T-helper 1 cell treated with Interleukin-12 subunit alpha and Interleukin-12 subunit beta and Interleukin-4 antibody, amounts not matched to agents 30 μg/mL and 1 μg/mL, for 36 hours (primary cell): Measurements from ENCODE around the gene RAB5IF.
A peak's percentile ranks its signal among the peaks of the same experiment; 100 is the strongest.
"Not testable (repeated sequence)": the region's sequence is repeated elsewhere in the genome, so short reads cannot be mapped to it uniquely, and the experiment has no call there.

ENCODE experiments used
- H3K27ac Mint-ChIP-seq: one replicate; pipeline ENCODE4 v1.8.0; 2021; ENCODE audit warnings: mild to moderate bottlenecking, mixed read lengths
- H3K27me3 Mint-ChIP-seq: one replicate; pipeline ENCODE4 v1.8.0; 2021; ENCODE audit warnings: low read depth, mixed read lengths
- H3K36me3 Mint-ChIP-seq: one replicate; pipeline ENCODE4 v1.8.0; 2021; ENCODE audit warnings: low read depth, mixed read lengths
- H3K4me1 Mint-ChIP-seq: one replicate; pipeline ENCODE4 v1.8.0; 2021; ENCODE audit warnings: low read depth, mixed read lengths
- H3K4me3 Mint-ChIP-seq: one replicate; pipeline ENCODE4 v1.8.0; 2021; ENCODE audit warnings: mild to moderate bottlenecking, moderate library complexity, mixed read lengths
- H3K9me3 Mint-ChIP-seq: one replicate; pipeline ENCODE4 v1.8.0; 2021; ENCODE audit warnings: mixed read lengths

The RAB5IF gene

DNA sequence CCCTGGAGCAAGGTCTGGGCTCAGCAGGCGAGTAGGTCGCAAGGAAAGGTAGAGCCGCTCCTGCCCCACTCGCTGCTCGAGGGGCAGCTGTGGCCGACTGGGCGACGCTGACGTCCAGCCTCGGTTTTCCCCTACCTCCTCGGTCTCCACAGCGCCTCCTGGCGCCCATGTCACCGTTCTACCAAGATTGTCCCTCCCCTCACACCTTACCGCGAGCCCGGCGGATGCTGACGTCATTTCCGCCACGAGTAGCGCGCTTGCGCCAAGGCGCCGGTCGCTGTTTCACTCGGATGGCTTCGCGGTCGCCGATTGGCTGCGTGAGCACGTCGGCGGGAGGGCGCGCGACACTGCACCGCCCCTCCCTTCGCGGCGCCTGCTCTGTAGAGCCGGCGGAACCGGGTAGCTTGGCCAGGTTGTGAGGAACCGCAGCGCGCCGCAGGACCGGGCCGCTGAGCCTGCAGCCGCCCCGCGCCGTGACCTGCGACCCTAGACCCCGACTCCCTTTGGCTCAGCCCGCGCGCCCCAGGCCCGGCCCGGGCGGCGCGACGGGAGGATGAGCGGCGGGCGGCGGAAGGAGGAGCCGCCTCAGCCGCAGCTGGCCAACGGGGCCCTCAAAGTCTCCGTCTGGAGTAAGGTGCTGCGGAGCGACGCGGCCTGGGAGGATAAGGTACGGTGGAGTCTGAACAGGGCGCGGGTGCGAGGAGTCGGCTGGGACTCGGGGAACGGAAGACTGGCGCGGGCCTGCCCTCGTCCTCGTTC lies at the start of gene RAB5IF:
RAB5IF (plus strand) TSS at position 381 of the 759 bp plus-strand sequence; CDS start at position 554, 173 bp downstream.
- Mint-ChIP-seq H3K9me3 (no peaks in the 10 kb centered on the region), H3K27ac (peak within 1 kb of the TSS; percentile 94), H3K36me3 (peaks cover 26% of the 10 kb centered on the region), H3K27me3 (no peaks in the 10 kb centered on the region), H3K4me3 (peak within 1 kb of the TSS; percentile 97), H3K4me1 (peaks cover 23% of the 10 kb centered on the region)

DNA sequence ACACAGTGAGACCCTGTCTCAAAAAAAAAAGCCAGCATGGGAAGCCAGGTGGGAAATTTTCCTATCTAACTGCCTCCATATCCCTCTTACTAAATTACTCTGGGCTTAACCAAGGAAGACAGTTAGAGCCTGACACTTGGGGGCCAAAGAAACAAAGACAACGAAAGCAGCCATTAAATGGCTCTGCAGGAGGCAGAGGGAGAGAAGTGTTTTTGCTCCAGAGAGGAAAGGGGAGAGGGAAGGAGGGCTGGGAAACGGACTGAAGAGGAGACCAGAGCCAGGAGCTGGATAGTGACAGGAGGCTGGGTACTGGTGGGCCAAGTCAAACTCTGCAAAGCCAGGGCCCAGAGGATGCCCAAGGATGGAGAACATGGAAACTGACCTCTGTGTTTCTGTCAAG lies 42.9 kb upstream of the RAB5IF start:
- Mint-ChIP-seq H3K36me3 (peaks cover 3% of the 10 kb centered on the region), H3K27ac (no peak overlapping the region), H3K4me3 (no peak overlapping the region), H3K4me1 (no peaks in the 10 kb centered on the region), H3K9me3 (peaks cover 18% of the 10 kb centered on the region), H3K27me3 (no peaks in the 10 kb centered on the region)

- Mint-ChIP-seq H3K9me3 (peaks cover 18% of the 10 kb centered on the region), H3K4me3 (no peak overlapping the region), H3K27ac (no peak overlapping the region), H3K36me3 (peaks cover 3% of the 10 kb centered on the region), H3K4me1 (no peaks in the 10 kb centered on the region), H3K27me3 (no peaks in the 10 kb centered on the region)
Measured at GRCh38 chr20:36563374-36563773, 42.2 kb upstream of the RAB5IF start.

DNA sequence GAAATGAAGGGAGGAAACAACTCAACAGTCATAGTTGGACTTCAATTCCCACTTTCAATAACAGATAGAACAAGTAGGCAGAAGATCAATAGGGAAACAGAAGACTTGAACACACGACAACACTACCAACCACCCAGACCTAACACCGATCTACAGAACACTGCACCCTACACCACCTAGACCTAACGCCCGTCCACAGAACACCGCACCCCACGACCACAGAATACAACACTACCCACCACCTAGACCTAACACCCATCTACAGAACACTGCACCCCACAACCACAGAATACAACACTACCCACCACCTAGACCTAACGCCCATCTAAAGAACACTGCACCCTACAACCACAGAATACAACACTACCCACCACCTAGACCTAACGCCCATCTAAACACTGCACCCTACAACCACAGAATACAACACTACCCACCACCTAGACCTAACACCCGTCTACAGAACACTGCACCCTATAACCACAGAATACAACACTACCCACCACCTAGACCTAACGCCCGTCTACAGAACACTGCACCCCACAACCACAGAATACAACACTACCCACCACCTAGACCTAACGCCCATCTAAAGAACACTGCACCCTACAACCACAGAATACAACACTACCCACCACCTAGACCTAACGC lies 41.4 kb upstream of the RAB5IF start:
- peaks cover 18% of the 10 kb centered on the region for H3K9me3 Mint-ChIP-seq

GRCh38 chr20:36564726-36565121 lies 40.9 kb upstream of the RAB5IF start:
- not testable (repeated sequence) for H3K27me3 Mint-ChIP-seq, H3K36me3 Mint-ChIP-seq, H3K4me1 Mint-ChIP-seq, H3K27ac Mint-ChIP-seq, H3K4me3 Mint-ChIP-seq
- H3K9me3 Mint-ChIP-seq, result peaks cover 18% of the 10 kb centered on the region

More for the DNA sequence above, 41.4 kb upstream of the RAB5IF start:
- not testable (repeated sequence) for H3K4me3 Mint-ChIP-seq, H3K27me3 Mint-ChIP-seq, H3K4me1 Mint-ChIP-seq, H3K27ac Mint-ChIP-seq, H3K36me3 Mint-ChIP-seq

GRCh38 chr20:36565520-36565919 lies 40.1 kb upstream of the RAB5IF start:
- Mint-ChIP-seq H3K4me1 (no peaks in the 10 kb centered on the region), H3K27me3 (no peaks in the 10 kb centered on the region), H3K36me3 (peaks cover 3% of the 10 kb centered on the region), H3K27ac (no peak overlapping the region), H3K9me3 (peaks cover 18% of the 10 kb centered on the region), H3K4me3 (no peak overlapping the region)

GRCh38 chr20:36569847-36570429 lies 35.6 kb upstream of the RAB5IF start:
- H3K36me3 Mint-ChIP-seq, result peaks cover 4% of the 10 kb centered on the region
- no peak overlapping the region for H3K27ac Mint-ChIP-seq
- no peaks in the 10 kb centered on the region for H3K27me3 Mint-ChIP-seq
- H3K4me1 Mint-ChIP-seq, result peaks cover 16% of the 10 kb centered on the region
- no peak overlapping the region for H3K4me3 Mint-ChIP-seq
- peaks cover 8% of the 10 kb centered on the region for H3K9me3 Mint-ChIP-seq

DNA sequence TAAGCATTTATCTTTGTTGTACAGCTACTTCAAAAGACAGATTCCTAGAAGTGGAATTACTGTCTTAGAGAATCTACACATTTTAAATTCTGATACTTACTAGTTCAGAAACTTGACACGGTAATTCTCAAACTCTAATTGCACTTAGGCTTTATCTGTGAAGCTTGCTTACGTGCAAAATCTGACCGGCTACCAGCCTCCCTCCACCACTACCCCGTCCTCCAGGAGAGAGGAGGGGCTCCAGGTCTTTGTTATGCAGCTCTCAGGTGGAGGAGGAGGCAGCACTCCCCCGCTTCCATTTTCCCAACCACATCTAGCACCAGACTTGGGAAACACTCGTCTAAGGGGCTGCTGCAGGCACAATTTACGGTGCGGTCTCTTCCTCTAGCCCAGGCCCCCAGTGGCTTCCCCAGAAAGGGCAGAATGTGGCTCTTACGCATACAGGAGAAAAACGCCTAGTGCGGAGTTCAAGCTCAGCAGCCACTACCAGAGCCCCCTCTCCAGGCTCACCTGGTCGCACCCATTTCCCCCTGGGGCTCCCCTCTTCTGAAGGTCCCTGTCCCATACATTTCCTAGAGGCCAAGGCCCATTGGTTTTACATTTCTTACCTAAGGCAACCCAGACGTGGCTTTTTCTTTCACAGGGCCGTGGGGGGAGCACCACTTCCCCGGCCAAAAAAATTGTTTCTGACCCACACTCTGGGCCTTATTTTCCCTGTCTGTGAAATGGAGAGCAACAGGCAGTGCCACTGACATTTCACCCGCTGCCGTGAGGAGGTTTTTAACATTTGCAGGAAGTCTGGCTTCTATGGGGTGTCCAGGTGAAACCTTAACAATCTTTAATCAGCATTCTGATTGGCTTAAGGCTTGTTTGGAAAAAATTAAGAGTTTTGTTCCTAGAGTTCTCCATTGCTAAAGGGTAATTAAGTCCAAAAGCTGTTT lies 33.7 kb upstream of the RAB5IF start:
- Mint-ChIP-seq H3K4me1 (peaks cover 33% of the 10 kb centered on the region), H3K9me3 (no peaks in the 10 kb centered on the region), H3K27me3 (no peaks in the 10 kb centered on the region), H3K36me3 (peaks cover 16% of the 10 kb centered on the region), H3K27ac (peak overlapping the region; percentile 98), H3K4me3 (peak overlapping the region; percentile 84)

DNA sequence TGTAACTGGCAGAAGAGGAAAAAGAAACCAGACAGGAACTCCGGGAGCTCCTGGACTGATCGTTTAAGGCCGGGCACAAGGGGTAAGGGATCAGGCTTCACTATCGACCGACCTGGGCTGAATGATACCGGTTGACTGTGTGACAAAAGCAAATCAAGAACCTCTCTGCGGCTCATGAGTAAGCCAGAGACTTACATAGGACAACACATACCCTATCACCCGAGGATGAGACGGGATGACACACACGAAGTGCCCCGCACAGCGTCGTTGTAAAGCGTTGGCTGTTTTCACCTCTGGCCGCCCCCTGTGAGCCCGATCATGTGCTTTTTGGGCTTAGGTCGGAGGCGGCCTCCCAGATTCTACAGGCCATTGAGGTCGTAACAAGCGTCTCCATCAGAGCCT lies 32.9 kb upstream of the RAB5IF start:
- H3K4me3 Mint-ChIP-seq, result peak overlapping the region; percentile 84
- H3K9me3 Mint-ChIP-seq, result no peaks in the 10 kb centered on the region
- peaks cover 16% of the 10 kb centered on the region for H3K36me3 Mint-ChIP-seq
- H3K27ac Mint-ChIP-seq, result peak overlapping the region; percentile 98
- H3K4me1 Mint-ChIP-seq, result peaks cover 33% of the 10 kb centered on the region
- no peaks in the 10 kb centered on the region for H3K27me3 Mint-ChIP-seq

DNA sequence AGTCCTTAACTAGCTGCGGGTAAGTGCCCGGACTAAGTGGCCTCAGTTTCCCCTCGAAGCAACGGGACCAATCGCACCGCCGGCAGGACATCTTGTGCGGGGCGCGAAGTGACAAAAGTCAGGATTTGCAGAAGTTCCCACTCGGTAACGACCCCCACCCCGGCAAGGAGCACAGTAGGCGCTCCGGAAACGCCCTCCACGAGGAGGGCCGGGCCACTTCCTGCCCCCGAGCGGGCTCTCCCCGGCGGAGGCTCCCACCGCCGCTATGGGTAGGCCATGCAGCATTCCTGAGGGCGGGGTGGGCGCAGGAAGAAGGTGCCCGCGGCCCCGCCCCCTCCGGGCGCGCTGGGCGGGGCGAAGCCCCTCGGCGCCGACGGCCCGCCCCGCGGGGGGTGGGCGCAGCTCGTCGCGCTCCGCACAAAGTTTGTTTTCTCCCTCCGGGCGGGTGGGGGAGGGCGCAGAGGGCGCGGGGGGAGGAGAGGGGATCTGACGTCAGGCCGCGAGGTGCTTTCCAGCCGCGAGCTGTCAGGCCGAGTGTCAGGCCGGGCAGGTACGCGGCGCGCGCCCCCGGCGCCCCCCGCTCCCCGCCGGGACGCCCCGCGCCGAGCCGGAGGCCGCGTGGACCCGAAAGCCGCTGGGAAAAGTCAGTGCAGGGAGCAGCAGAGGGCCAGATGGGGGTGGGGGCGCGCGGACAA lies 32.3 kb upstream of the RAB5IF start, which contains the start of gene TGIF2:
TGIF2 (plus strand) TSS at position 495 of the 695 bp plus-strand sequence. CDS start 5,178 bp downstream, outside the sequence.
- no peaks in the 10 kb centered on the region for H3K9me3 Mint-ChIP-seq
- peaks cover 33% of the 10 kb centered on the region for H3K4me1 Mint-ChIP-seq
- H3K36me3 Mint-ChIP-seq, result peaks cover 16% of the 10 kb centered on the region
- H3K4me3 Mint-ChIP-seq, result peak within 1 kb of the TSS; percentile 100
- H3K27me3 Mint-ChIP-seq, result no peaks in the 10 kb centered on the region
- H3K27ac Mint-ChIP-seq, result peak within 1 kb of the TSS; percentile 98

DNA sequence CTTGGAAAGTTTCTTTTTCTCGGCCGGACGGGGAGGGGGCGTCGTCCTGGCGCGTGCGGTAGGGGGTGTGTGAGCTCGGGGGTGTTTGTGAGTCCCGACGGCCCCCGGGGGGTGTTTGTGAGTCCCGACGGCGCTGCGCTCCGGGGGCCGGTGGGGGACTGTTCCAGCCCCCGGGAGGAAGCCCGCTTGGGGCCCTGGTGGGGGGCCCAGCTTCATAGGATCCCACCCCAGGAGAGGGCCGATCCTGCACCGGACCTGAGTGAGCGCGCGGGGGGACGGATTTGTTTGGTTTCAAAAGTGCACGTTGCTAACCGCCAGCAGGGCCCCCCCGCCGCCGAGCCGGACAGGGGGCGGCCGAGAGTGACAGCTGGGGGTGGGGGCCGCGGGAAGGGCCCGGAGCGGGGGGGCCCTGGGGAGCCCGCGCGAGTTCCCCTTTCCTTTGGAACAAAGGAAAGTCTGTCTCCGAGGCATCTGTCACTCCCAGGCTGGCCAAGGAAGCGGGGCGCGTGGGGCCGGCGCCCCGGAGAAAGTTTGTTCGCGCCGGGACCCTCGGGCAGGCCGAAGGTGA lies 31.7 kb upstream of the RAB5IF start:
- Mint-ChIP-seq H3K27ac (peak overlapping the region; percentile 59), H3K36me3 (peaks cover 16% of the 10 kb centered on the region), H3K4me3 (peak overlapping the region; percentile 64), H3K9me3 (no peaks in the 10 kb centered on the region), H3K27me3 (no peaks in the 10 kb centered on the region), H3K4me1 (peaks cover 33% of the 10 kb centered on the region)

- Mint-ChIP-seq H3K36me3 (peaks cover 19% of the 10 kb centered on the region), H3K9me3 (no peaks in the 10 kb centered on the region), H3K27ac (peak overlapping the region; percentile 98), H3K27me3 (no peaks in the 10 kb centered on the region), H3K4me3 (peak overlapping the region; percentile 100), H3K4me1 (peaks cover 33% of the 10 kb centered on the region)
Measured at GRCh38 chr20:36574366-36575135, 31.0 kb upstream of the RAB5IF start.

DNA sequence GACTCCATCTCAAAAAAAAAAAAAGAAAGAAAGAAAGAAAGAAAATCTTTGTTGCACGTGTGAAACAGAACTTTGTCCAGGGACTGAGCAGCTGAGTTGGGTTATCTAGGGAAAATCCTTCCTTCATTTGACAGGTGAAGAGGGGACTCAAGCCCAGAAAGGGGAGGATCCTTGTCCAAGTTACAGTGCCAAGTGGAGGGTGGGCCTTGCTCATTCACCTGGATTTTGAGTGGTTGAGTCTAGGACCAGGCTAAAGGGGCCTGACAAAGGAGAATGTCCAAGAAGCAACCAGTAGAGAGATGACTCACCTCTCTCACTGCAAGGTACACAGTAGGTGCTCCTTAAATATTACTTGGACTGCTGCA lies 29.5 kb upstream of the RAB5IF start:
- Mint-ChIP-seq H3K4me3 (peak overlapping the region; percentile 100), H3K9me3 (no peaks in the 10 kb centered on the region), H3K36me3 (peaks cover 27% of the 10 kb centered on the region), H3K4me1 (peaks cover 39% of the 10 kb centered on the region), H3K27ac (peak overlapping the region; percentile 36), H3K27me3 (no peaks in the 10 kb centered on the region)
